GM21515 (cell line): Measurements from ENCODE around the gene USP21.

Source experiments
- ATAC-seq: cut with Tn5 transposase; IDR thresholded peaks from one replicate; pipeline ENCODE4 v1.9.1; 2021; ENCODE audit not compliant: unreplicated experiment

USP21 gene

GRCh38 chr1:161215076-161215475, 55.8 kb downstream of the USP21 start, which contains the start of gene FCER1G:
TSS of gene FCER1G (plus strand) at chr1:161215295. CDS start at chr1:161215322, 27 bp downstream.
- ATAC-seq = no peak
